NCI-H1930 (cell line): Measurements from ENCODE around the gene CEL.

ENCODE experiments used
- DNase-seq, 2 experiments: peaks; one replicate each; lab custom pipeline; 2025; lab: John Stamatoyannopoulos, UW

CEL gene

GRCh38 chr9:133103987-133104505 lies 42.3 kb downstream of the CEL start:
- DNase-seq: no peak

GRCh38 chr9:133104718-133105460 lies 43.1 kb downstream of the CEL start:
- DNase-seq: no peak

GRCh38 chr9:133105461-133105770 lies 43.6 kb downstream of the CEL start:
- DNase-seq: no peak

- DNase-seq: no peak
Measured at GRCh38 chr9:133106511-133107244, 44.9 kb downstream of the CEL start.

GRCh38 chr9:133107245-133107722 lies 45.5 kb downstream of the CEL start:
- DNase-seq: no peak

GRCh38 chr9:133107961-133108793 lies 46.4 kb downstream of the CEL start:
- DNase-seq: no peak

GRCh38 chr9:133108794-133109641 lies 47.2 kb downstream of the CEL start:
- DNase-seq: no peak

GRCh38 chr9:133109931-133110650 lies 48.3 kb downstream of the CEL start:
- no peak for DNase-seq

- no peak for DNase-seq
Measured at GRCh38 chr9:133111808-133112662, 50.3 kb downstream of the CEL start.

GRCh38 chr9:133112663-133113026 lies 50.9 kb downstream of the CEL start:
- no peak for DNase-seq

- no peak for DNase-seq
Measured at GRCh38 chr9:133113163-133113948, 51.6 kb downstream of the CEL start.

GRCh38 chr9:133113949-133114885 lies 52.4 kb downstream of the CEL start:
- no peak for DNase-seq

- no peak for DNase-seq
Measured at GRCh38 chr9:133114886-133115603, 53.3 kb downstream of the CEL start.

GRCh38 chr9:133115604-133116345 lies 54.0 kb downstream of the CEL start:
- no peak for DNase-seq

GRCh38 chr9:133116346-133117231 lies 54.8 kb downstream of the CEL start:
- no peak for DNase-seq
